SH-SY5Y (cell line): Measurements from ENCODE around the gene CNIH4.

Experiments used
- GATA2 ChIP-seq: IDR thresholded peaks from 2 replicates; pipeline ENCODE4 v1.6.1; 2011; ENCODE audit warnings: mild to moderate bottlenecking, low read depth, low read length
- GATA3 ChIP-seq: IDR thresholded peaks from 2 replicates; pipeline ENCODE4 v1.6.1; 2011; ENCODE audit warnings: low read depth, mild to moderate bottlenecking, low read length, moderate library complexity

GRCh38 chr1:224321706-224322105 is 35.0 kb upstream of the CNIH4 start:
- TF ChIP-seq GATA2 (no peak), GATA3 (no peak)
